Epithelial cell of esophagus (primary cell): Measurements from ENCODE around the gene LYPD1.

Experiments
- DNase-seq: peaks from one replicate; pipeline ENCODE4 v3.0.0; 2010; ENCODE audit warnings: low read depth
- H3K4me3 ChIP-seq: 2 replicates; pipeline ENCODE4 v1.5.1; 2011; ENCODE audit warnings: mild to moderate bottlenecking, low read length, control low read depth
- TF ChIP-seq, protein P1 (sequence below): IDR thresholded peaks from 2 replicates; pipeline ENCODE4 v1.5.1; 2011; ENCODE audit warnings: low read depth, mild to moderate bottlenecking, low read length, control low read depth, inconsistent platforms; ENCODE audit not compliant: insufficient read depth; ENCODE audit errors: missing control alignments

LYPD1 gene

DNA sequence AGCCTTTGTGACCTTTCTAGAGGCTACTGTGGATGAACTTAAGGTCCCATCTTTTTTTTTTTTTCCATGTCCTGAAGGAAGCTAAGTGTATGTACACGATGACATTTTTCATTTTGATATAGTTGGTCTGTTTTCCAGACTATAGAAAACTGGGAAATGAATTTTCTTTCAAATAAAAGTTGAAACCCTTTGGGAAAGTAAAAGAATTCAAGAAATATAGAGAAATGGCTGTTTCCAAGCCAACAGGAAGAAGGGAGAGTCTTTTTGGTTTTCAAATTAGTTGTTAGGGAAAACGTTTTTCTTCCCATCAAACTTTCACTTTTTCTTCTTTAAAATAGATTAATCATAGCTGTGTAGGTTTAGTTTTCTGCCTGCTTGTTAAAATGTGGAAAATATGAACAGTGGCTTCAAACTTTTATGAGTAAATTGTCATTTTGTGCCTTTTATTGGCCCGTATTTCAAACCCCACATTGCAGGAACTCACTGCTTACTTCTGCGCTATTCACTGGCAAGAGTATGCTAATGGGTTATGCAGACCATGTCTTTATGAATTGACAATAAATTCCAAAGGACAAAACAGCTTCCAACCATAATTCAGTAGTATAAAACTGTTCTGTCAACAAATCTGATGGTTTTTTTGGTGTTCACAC, 27.7 kb upstream of the LYPD1 start:
- TF ChIP-seq, protein P1, sequence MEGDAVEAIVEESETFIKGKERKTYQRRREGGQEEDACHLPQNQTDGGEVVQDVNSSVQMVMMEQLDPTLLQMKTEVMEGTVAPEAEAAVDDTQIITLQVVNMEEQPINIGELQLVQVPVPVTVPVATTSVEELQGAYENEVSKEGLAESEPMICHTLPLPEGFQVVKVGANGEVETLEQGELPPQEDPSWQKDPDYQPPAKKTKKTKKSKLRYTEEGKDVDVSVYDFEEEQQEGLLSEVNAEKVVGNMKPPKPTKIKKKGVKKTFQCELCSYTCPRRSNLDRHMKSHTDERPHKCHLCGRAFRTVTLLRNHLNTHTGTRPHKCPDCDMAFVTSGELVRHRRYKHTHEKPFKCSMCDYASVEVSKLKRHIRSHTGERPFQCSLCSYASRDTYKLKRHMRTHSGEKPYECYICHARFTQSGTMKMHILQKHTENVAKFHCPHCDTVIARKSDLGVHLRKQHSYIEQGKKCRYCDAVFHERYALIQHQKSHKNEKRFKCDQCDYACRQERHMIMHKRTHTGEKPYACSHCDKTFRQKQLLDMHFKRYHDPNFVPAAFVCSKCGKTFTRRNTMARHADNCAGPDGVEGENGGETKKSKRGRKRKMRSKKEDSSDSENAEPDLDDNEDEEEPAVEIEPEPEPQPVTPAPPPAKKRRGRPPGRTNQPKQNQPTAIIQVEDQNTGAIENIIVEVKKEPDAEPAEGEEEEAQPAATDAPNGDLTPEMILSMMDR, result no peak
- DNase-seq, result no peak

DNA sequence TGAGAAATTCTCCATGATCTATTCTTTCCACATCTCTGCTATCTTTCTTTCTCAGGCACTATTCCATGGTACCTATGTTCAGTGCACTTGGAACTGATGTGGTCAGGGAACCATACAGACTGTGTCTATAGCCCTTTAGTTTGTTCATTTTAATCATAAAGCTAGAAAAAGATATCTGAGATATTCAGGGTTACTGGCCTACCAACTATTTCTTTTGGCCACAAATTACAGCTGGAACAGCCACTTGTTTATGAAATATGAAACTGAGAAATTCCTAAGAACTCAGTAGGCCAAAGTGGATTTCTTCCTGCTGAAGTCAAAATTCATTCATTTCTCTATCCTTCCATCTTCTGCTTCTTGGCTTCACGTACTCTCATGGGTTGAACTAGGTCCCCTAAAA, 22.8 kb upstream of the LYPD1 start:
- H3K4me3 ChIP-seq, result no peak overlapping the region
- TF ChIP-seq, protein P1, result no peak
- DNase-seq, result no peak

More for the DNA sequence above, 27.7 kb upstream of the LYPD1 start:
- no peak overlapping the region for H3K4me3 ChIP-seq

DNA sequence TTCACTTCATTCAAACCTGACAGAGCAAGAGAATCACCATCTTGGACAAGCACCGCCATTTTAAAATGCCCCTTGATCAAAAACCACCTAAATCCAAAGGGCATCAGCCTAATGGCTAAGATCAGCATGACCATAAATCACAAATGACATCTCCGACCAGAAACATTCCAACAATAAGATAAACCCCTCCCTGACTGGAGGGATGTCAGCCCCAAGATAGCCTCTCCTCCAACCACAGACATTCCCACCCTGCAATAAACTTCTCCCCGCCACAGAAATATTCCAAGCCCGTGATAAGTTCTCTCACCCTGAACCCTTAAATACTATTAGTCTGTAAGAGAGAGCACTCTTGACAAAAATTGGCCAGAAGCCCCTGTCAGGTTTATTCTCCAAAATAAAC, 21.6 kb upstream of the LYPD1 start:
- TF ChIP-seq, protein P1, result no peak
- no peak for DNase-seq
- H3K4me3 ChIP-seq, result no peak overlapping the region

GRCh38 chr2:132690664-132691303, 20.8 kb upstream of the LYPD1 start:
- TF ChIP-seq, protein P1, result no peak

GRCh38 chr2:132681766-132682165, 11.8 kb upstream of the LYPD1 start:
- TF ChIP-seq, protein P1, result no peak
- H3K4me3 ChIP-seq, result no peak overlapping the region
- no peak for DNase-seq

More at GRCh38 chr2:132690664-132691303, 20.8 kb upstream of the LYPD1 start:
- no peak for DNase-seq
- H3K4me3 ChIP-seq, result no peak overlapping the region

DNA sequence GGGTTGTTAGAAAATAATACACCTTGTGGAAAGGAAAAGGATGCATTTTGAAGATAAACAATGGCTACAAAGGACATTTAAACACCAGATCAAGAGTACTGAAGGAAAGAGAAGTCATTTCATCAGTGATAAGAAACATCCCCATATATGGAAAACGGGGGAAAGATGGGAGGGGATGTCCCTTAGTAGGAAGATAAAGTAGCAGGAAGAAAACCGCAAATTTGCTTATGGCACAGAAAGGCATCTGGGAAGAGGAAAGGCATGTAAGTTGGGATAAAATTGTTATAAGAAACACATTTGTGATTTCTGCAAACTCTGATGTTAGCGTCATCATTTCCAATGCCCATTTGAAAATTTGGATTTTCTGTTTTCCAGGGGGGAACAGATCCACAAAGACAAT, 10.5 kb upstream of the LYPD1 start:
- TF ChIP-seq, protein P1, result no peak
- H3K4me3 ChIP-seq, result no peak overlapping the region
- no peak for DNase-seq

GRCh38 chr2:132678483-132678882, 8.5 kb upstream of the LYPD1 start:
- no peak for DNase-seq
- no peak overlapping the region for H3K4me3 ChIP-seq
- TF ChIP-seq, protein P1, result no peak
